Non-pigmented ciliary epithelial cell (primary cell): ENCODE results near the gene SHISAL1.
"Not testable (repeated sequence)": the region's sequence is repeated elsewhere in the genome, so short reads cannot be mapped to it uniquely, and the experiment has no call there.

Experiments used
- DNase-seq: peaks from one replicate; pipeline ENCODE4 v3.0.0-alpha.2; 2010; ENCODE audit warnings: low read depth

SHISAL1 gene

DNA sequence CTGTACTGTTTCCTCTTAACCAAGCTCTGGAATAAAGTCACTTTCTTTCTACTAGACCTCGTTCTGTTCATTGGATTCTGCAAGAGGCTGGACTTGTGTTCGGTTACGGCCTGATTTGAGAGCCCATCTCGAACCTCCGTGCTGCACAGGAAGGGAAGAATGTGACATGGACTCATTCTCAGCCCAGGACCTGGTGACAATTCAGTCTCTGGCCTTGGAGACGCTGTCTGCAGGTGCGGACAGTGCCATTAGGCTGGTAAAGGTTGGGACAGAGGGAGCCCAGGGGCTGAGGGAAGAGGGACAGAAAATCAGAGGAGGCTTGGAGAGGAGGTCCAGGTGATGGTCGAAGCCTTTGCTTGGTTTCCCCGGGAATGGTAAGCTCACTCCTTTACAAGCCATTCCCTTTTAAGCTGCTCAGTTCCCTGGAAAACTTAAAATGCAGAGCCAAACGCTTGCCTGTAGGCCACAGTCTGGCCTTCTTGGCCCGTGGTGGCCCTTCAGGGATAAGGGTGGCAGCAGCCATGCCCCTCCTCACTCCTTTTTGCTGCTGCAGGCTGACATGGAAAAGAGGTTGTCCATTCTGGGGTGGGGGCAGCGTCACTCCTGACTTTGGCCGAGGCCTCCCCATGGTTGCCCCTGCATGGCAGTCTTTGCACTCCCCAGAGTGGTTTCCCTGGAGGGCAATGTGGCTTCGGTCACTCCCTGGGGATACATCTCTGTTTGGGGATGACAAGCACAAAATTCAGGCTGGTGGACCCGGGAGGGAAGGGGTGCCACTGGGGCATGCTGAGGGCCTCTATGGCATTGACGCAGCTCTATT, 52.3 kb downstream of the SHISAL1 start:
- DNase-seq, result no peak

DNA sequence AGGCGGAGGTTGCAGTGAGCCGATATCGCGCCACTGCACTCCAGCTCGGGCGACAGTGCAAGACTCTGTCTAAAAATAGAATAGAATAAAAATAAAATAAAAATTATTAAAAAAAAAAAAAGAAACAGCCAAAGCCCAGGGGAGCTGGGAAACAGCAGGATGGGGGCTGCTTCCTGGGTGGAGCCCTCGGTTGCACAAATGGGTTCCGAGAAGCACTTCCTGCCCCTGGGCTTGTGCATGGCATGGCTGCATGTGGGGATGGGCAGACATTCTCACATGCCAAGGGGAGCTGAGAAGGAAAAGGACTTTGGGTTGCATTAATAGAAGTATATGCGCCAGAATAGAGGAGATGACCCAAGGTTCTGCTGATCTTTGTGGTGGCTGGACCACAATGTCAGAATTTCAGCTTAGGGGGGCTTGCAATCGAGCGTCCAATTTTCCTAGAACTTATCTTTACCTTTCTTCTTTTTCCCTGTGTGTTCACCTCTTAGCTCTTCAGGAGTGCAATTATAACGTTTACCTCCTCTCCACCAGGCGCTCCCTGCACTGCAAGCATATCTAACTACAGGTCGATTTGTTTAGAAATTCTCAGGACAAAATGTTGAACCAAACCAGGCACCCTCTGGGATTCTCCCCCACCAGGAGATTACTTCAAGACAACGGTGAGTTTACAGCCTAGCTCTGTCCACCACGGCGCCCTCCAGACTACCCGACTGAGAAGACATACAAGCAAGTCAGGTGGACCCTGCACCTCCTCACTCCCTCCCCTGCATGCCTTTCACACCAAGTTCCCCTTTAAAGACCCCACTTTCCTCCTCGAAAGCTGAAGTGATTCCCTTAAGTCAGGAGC, 53.2 kb downstream of the SHISAL1 start:
- no peak for DNase-seq

DNA sequence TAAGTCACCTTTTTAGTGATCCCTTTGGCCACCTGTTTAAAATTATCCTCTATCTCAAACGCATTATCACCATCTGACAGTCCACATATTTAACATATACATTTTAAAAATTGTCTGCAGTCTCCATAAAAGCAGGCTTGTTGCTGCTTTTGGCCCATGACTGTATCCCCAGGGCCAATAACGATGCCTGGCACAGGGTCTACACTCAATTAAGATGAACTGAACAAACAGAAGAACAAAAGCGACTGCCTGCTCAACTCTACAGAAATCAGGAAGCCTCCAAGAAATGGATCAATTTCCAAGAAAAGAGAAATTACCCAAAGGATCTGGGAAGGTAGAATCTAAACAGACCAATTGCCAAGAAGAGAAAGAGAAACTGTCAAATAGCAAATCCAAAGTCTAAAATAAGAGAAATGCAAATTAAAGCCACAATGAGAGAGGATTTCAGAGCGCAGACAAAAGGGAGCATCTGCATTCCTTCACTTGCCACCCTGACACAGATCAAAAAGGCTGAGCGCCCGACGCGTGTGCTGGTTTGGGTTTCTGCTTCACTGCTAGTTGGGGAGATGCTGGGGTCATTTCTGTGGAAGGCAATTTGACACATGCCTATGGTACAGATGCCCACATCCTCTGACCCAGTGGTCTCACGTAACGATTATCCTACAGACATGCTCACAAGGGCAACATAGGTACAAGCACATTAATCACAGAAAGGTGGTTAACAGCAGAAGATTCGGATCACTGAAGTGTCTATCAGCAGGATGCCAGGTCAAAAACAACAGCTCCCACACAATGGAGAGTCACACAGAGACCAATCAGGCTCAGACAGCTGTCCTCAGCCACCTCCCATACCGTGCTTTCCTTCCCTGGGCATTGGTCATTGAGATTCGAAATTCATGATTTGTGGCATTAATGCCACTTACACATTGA, 55.9 kb downstream of the SHISAL1 start:
- DNase-seq, result no peak

DNA sequence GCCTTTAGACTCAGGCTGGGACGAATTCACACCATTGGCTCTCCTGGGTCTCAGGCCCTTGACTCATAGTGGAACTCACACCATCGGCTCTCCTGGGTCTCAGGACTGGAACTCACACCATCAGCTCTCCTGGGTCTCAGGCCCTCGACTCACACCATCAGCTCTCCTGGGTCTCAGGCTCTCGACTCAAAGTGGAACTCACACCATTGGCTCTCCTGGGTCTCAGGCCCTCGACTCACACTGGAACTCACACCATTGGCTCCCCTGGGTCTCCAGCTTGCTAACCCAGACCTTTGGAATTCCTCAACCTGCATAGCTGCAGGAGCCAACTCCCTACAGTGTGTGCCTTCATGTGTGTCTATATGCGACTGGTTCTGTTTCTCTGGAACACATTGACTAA, 56.7 kb downstream of the SHISAL1 start:
- DNase-seq, result no peak

DNA sequence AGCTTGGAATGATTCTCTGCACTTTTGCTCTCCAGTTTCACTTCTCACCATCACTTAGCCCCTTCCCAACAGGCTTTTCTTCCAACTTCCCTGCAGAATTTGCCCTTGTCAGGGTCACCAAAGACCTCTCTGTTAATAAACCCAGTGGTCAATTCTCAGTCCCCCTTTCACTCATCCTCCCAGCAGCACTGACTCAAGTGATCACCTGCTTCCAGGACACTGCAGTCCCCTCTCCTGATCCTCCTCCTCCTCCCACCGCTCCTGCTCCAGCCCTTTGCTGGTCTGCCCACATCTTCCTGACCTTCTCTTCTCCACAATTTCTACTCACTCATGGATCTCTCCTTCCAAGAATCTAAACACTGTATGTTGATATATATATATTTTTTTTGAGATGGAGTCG, 57.9 kb downstream of the SHISAL1 start:
- no peak for DNase-seq

DNA sequence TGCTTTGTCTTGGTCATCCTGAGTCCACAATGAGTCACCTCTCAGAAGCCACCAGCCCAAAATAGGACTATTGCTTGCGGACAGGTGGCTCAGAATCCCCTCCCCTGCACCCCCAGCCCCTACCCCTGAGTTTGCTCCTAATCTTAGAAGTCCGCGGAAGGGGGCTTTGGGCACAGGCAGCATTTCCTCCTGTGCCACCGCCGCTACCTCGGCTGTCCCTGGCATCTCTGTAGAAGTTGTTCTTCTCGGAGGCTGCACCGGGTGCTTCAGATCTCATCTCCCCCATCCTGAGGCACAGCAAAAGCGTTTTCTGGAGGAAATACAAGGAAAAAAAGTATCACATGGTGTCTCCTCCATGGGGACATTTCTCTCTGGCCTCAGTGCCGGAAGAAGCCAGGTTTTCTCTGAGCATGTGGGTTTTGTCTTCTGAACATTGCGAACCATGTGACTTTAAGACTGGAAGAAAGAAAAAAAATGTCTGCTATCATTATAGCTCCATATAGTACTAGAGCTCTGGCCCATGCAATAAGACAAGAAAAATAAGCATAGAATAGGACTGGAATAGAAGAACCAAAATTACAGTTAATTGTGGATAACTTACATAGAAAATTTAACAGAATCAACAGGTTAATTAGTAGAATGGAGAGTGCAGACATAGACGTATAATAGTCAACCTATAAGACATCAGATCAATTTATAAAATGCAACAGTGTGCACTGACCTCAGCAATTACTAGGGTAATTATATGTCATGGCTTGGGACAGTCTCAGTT, 63.2 kb downstream of the SHISAL1 start:
- DNase-seq, result no peak

DNA sequence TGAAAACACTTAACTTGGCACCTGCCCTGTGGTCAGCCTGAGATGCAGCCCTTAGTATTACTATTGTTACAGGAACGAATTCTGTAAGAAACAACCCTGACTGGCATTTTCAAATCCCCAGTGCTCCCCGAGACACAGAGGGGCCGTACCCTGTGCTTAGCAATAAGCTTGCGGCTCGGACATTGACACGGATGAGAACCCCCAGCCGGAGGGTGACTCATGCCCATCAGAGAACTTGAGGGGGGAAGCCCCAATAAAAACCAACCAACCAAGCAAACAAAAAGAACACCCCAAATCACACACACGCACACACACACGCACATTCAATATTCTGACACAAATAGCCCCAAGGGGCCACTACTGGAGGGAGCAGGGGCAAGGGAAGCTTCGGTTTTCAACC, 63.8 kb downstream of the SHISAL1 start:
- DNase-seq, result no peak

DNA sequence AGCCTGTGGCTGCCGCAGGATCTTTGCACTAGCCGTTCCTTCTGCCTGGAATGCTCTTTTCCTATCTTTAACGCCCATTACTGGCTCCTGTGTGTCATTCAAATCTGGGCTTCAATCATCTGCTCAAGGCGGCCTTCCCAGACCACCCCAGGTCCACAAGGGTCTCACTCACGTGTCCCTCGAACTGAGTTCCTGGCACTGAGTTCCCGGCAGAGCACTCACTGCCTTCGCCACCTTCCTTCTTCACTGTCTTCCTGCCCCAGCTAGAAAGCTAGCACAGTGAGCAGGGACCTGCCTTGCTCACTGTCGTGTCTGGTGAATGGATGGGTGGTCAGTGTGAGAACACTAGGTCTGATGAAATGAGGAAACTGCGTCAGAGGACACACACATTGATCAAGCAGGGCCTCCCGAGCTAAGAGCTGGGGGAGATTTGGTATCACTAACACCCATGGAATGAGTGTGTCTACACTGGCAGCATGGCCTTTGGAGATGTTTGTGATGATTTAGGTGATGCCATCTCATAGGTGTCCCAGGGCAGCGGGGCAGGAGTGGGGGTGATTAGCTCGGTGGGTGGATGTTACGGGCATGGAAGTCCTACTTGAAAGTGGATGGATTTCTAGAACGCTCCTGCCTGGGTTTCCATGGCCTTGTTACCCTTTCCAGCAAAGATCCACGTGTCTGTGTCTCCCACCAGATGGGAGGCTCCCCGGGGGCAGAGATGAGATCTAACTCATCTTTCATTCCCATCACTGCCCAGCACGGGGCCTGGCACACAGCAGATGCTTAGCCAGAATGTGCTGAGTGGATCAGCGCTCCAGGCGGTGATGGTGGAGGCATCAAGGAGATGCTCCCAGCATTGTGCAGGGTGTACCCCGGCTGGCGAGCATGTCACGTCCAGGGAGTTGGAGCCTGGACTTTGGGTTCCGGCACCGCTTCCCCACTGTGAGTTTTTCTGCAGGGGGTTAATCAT, 64.5 kb downstream of the SHISAL1 start:
- no peak for DNase-seq

DNA sequence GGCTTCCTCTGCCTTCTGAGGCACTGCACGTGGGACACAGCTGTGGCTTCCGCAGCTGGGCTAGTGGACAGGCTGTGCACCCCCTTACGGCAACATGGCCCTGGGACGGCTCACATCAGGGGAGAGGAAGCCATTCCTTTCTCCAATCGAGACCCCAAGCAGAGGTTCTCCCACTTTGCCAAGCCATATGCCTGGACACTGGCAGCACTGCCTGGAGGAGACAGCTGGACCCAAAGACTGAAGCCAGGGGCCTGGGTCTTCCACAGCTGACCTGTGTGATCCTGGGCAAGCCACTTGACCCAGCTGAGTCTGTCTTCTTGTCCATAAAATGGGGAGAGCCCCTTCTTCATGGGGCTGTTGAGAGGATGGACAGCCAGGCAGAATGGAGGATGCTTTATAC, 65.4 kb downstream of the SHISAL1 start:
- DNase-seq, result no peak

DNA sequence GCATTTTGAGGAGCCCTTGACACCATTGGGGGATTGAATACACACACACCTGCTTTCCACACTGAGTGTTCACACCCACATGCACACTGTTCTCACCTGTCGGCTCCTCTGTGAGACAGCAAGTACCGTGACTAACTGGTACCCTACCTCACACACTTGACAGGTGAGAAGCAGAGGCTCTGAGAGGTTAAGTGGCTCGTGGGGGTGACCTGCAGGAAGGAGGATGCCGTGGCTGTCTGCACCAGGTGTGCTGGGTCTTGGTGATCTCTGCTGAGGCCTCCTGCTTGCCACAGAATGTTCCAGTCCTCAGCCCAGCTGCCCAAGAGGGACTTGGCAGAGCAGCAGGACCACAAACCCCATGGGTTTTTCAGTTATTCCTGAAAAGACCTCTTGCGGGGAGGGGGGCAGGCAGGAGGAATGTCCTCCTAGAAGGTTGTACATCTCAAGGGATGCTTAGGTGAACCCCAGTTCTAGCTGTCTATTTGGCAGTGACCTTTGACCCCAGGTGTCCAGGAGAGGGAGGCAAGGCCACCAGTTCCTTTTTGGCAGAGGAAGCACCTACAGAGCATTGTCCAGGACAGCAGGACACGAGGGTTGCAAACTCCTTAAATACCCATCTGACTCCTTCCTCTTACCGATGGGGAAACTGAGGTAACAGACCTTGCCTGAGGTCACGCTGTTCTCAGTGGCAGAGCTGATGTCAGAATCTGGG, 66.0 kb downstream of the SHISAL1 start:
- no peak for DNase-seq

DNA sequence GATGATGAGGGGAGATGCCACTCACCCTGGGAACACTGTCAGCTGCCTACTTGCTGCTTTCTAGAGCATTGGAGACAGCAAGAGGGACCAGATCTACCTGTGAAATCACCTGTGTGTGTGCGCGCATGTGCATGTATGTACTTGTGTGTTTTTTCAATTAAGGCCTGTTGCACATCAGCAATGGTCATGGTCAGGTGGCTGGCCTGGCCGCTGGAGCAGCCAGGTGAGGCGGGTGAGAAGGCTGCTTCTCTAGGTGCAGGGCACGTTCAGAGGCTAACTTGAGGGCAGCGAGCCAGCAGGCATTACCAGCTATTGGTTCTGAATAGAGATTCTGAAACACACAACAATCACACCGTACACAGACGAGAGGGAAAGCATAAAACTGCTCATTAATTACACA, 66.9 kb downstream of the SHISAL1 start:
- no peak for DNase-seq

DNA sequence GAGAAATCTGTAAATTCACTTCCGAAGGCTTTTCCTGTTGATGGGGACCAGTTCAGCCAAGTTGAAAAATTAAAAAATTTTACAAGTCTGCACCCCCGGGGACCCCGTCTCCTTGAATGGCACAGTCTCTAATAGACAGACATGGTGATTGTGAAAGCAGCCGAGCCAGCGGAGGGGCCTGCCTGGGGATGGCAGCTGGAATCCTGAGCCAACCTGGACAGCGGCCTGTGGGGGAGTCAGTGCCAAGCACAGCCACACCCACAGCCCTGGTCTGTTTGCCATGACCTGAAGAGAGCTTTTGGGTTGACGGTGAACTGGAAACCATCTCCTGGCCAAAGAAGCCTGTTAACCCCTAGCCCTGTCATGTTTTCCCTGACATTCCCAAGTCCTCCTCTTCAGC, 67.3 kb downstream of the SHISAL1 start:
- no peak for DNase-seq

DNA sequence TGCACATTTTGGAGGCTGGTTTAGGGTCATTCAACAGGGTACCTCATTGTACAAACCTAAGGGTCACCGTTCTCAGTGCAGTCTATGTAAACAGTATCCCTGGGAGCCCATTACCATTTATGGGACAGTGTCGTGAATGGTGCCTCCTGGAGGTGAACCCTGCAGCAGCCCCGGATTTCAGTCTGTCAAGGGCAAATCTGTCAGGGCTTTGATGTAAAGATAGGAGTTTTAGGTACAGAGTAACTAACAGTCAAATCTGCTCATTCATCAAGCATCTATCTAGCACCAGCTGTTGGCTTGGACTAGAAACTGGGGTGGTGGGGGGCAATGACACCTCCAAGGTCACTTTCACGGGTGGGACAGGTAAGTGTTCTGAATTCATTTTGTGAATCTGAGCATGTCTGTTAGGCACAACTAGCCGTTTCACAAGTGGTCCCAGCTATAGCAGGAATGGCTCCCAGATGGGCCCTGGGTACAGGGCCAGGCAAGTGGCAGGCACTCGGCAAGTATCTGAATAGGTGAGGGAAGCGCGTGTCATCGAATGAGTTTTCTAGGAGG, 68.4 kb downstream of the SHISAL1 start:
- no peak for DNase-seq

DNA sequence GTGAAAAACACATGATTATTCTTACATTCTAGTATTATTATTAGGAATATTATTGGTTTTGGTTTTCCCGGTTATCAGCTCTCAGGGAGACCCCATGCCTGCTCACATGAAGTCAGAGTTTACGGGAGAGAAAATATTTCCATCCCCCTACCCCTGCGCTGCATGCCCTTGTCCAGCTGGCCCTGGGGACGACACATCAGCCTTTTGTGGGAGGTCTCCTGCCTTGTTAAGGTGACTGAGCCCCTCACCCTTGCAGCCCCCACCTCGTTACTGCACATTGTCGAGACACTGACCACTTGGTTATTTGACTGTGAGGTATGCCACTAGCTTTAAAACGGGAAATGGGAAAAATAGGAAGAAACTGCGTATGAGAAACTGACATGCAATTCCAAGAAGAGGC, 69.0 kb downstream of the SHISAL1 start:
- DNase-seq, result no peak

DNA sequence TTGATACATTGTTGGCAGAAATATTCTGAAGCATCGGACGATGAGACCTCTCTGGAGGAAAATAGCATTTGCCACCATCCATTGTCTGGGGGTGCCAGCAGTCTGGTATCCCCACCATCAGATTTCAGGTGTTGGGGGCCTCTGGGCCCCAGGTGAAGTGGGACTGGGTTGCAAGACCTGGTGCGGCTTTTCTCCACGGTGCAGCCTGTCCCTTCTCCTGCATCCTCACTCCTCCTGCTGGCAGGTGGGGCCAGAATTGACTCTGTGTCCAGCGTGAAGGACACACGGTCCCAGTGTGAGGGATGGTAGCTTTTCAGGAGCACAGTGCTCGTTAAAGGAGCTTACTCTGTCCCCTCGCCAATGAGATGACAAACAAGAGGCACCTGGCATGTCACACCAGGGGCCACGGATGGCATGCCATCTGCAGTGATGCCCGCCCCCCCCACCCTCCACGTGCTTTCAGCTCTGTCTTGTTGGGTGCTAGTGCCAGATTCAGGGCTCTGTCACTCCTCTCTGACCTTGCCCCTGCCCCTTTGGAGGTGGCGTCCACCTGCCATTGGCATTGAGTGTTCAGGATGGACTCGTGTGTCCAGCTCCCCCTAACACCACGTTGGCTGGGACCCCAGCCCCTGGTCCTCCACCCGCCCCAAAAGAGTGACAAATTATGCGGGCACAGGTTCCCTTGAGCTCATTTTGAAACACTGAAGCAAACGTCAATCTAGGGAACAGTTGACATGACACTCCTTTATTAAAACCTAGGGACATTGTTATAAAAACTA, 69.6 kb downstream of the SHISAL1 start:
- DNase-seq, result no peak

DNA sequence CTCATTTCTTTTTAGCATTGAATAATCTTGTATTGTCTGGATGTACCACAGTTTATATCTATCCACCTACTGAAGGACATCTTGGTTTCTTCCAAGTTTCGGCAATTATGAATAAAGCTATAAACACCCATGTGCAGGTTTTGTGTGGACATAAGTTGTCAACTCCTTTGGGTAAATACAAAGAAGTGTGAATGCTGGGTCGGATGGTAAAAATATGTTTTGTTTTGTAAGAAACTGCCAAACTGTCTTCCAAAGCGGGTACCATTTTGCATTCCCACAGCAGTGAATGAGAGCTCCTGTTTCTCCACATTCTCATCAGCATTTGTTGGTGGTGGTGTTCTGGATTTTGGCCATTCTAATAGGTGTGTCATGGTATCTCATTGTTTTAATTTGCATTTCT, 71.6 kb downstream of the SHISAL1 start:
- not testable (repeated sequence) for DNase-seq

DNA sequence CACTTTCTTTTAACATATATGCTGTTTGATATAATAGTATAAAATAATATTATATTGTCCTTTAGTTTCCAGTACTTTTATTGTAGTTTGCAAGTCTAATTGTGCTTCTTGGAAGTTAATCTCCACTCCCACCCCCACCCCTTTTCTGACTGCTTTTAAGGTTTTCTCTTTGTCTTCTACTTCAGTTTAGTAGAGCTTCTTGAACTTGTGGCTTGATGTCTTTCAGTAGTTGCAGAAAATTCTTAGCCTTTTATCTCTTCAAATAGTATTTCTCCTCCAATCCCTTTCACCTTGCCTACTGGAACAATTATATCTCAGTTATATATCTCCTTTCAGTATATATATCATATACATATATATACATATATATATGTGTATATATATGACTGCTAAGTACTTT, 75.5 kb downstream of the SHISAL1 start:
- no peak for DNase-seq

DNA sequence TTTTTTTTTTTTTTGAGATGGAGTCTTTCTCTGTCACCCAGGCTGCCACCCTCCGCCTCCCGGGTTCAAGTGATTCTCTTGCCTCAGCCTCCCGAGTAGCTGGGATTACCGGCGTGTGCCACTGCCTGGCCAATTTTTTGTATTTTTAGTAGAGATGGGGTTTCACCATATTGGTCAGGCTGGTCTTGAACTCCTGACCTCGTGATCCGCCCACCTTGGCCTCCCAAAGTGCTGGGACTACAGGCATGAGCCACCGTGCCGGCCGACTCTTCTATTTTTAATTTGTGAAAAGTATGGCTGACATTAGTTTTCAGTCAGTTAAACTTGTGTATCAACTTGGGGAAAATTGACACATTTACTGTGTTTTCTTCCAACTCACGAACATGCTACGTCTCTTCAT, 78.4 kb downstream of the SHISAL1 start:
- DNase-seq, result not testable (repeated sequence)

DNA sequence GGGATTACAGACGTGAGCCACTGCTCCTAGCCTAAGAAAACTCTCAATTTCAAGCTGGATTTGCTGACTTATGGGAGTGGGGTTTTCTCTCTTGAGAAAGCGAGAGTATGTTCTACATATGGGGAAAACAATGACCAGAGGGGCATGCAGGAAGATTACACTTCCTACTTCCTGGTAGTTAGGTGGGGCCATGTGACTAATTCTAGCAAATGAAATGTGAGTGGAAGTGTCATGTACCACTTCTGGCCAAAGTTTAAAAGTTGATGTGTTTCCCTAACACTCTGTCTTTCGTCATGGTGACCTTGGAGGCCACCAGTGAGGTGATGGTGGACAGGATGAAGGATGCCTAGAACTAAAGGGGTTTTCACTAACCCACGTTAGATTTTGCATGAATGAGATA, 81.5 kb downstream of the SHISAL1 start:
- no peak for DNase-seq
